ENCODE data around the gene GAS5. TPM values are rescaled to one million over a fixed set of nuclear protein-coding genes. Genes with fewer than 3 reads are reported as not detected.

Gene GAS5
- total and polyA plus RNA-seq, 9 of the 15 experiments (the other 6 are each of a cell fraction or from before 2014, with no cell fraction given) = 565 to 1,860 (median 1,006) TPM

GRCh38 chr1:173869021-173869359 lies 1.2 kb upstream of the GAS5 start (continued):
- TF ChIP-seq ELK3 (CRISPR knock-in tag; IDR thresholded peaks at IDR 0.05) (no peak), NR2C1 (IDR thresholded peaks at IDR 0.05) (no peak), NR2C1 (tag; IDR thresholded peaks at IDR 0.05) (no peak), ZNF316 (IDR thresholded peaks at IDR 0.05) (no peak), SPI1 (IDR thresholded peaks at IDR 0.05; ENCODE audit: borderline replicate concordance, low read depth, low read length) (peak; percentile 67; the same call in 1 of the 2 replicates), KDM1A (IDR thresholded peaks at IDR 0.05) (no peak), EZH2 (IDR thresholded peaks at IDR 0.05; ENCODE audit: borderline replicate concordance, low read depth, low read length) (no peak), CC2D1A (IDR thresholded peaks at IDR 0.05) (no peak), YBX1 (IDR thresholded peaks at IDR 0.05) (no peak), SMARCC2 (IDR thresholded peaks at IDR 0.05; ENCODE audit: low read depth) (peak; percentile 62; the same call in 1 of the 2 replicates), CBX8 (IDR thresholded peaks at IDR 0.05; ENCODE audit: borderline replicate concordance, extremely low read depth, low read depth, low read length, poor library complexity, severe bottlenecking) (no peak), PHF8 (IDR thresholded peaks at IDR 0.05; ENCODE audit: borderline replicate concordance, low read length) (no peak), PTBP1 (IDR thresholded peaks at IDR 0.05; ENCODE audit: low read depth, low read length) (no peak), ZNF609 (CRISPR knock-in tag; IDR thresholded peaks at IDR 0.05; ENCODE audit: borderline replicate concordance) (no peak), MIER1 (IDR thresholded peaks at IDR 0.05; ENCODE audit: low read depth) (0 out of 2 replicates have a peak, but pooled peaks have one; percentile 4), ATF3 (IDR thresholded peaks at IDR 0.05) (no peak), ATF3 (CRISPR knock-in tag; conservative IDR thresholded peaks at IDR 0.05) (peak; percentile 10; the same call in 1 of the 2 replicates), ZNF347 (CRISPR knock-in tag; IDR thresholded peaks at IDR 0.05; ENCODE audit: low read depth) (no peak), MXD1 (CRISPR knock-in tag; IDR thresholded peaks at IDR 0.05; ENCODE audit: borderline replicate concordance, poor library complexity, severe bottlenecking) (no peak), ARNT (IDR thresholded peaks at IDR 0.05) (0 out of 4 replicates have a peak, but pooled peaks of 1 of the 2 experiments have one; percentile 4), E2F1 (CRISPR knock-in tag; IDR thresholded peaks at IDR 0.05) (no peak), KLF16 (IDR thresholded peaks at IDR 0.05) (no peak)
